ENCODE measurements around the gene TBC1D1. TPM values are rescaled to one million over a fixed set of nuclear protein-coding genes. Genes with fewer than 3 reads are reported as not detected.

TBC1D1 gene
- total and polyA plus RNA-seq, 2 experiments from 2014 or later, result 53.9 to 151 TPM

- TF ChIP-seq, protein P1, sequence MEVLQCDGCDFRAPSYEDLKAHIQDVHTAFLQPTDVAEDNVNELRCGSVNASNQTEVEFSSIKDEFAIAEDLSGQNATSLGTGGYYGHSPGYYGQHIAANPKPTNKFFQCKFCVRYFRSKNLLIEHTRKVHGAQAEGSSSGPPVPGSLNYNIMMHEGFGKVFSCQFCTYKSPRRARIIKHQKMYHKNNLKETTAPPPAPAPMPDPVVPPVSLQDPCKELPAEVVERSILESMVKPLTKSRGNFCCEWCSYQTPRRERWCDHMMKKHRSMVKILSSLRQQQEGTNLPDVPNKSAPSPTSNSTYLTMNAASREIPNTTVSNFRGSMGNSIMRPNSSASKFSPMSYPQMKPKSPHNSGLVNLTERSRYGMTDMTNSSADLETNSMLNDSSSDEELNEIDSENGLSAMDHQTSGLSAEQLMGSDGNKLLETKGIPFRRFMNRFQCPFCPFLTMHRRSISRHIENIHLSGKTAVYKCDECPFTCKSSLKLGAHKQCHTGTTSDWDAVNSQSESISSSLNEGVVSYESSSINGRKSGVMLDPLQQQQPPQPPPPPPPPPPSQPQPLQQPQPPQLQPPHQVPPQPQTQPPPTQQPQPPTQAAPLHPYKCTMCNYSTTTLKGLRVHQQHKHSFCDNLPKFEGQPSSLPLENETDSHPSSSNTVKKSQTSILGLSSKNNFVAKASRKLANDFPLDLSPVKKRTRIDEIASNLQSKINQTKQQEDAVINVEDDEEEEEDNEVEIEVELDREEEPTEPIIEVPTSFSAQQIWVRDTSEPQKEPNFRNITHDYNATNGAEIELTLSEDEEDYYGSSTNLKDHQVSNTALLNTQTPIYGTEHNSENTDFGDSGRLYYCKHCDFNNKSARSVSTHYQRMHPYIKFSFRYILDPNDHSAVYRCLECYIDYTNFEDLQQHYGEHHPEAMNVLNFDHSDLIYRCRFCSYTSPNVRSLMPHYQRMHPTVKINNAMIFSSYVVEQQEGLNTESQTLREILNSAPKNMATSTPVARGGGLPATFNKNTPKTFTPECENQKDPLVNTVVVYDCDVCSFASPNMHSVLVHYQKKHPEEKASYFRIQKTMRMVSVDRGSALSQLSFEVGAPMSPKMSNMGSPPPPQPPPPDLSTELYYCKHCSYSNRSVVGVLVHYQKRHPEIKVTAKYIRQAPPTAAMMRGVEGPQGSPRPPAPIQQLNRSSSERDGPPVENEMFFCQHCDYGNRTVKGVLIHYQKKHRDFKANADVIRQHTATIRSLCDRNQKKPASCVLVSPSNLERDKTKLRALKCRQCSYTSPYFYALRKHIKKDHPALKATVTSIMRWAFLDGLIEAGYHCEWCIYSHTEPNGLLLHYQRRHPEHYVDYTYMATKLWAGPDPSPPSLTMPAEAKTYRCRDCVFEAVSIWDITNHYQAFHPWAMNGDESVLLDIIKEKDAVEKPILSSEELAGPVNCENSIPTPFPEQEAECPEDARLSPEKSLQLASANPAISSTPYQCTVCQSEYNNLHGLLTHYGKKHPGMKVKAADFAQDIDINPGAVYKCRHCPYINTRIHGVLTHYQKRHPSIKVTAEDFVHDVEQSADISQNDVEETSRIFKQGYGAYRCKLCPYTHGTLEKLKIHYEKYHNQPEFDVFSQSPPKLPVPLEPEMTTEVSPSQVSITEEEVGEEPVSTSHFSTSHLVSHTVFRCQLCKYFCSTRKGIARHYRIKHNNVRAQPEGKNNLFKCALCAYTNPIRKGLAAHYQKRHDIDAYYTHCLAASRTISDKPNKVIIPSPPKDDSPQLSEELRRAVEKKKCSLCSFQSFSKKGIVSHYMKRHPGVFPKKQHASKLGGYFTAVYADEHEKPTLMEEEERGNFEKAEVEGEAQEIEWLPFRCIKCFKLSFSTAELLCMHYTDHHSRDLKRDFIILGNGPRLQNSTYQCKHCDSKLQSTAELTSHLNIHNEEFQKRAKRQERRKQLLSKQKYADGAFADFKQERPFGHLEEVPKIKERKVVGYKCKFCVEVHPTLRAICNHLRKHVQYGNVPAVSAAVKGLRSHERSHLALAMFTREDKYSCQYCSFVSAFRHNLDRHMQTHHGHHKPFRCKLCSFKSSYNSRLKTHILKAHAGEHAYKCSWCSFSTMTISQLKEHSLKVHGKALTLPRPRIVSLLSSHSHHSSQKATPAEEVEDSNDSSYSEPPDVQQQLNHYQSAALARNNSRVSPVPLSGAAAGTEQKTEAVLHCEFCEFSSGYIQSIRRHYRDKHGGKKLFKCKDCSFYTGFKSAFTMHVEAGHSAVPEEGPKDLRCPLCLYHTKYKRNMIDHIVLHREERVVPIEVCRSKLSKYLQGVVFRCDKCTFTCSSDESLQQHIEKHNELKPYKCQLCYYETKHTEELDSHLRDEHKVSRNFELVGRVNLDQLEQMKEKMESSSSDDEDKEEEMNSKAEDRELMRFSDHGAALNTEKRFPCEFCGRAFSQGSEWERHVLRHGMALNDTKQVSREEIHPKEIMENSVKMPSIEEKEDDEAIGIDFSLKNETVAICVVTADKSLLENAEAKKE (CRISPR knock-in tag; IDR thresholded peaks at IDR 0.05), result no peak
- no peak for TF ChIP-seq ETS1 (IDR thresholded peaks at IDR 0.05)
- no peak for TF ChIP-seq CREB1 (CRISPR knock-in tag; IDR thresholded peaks at IDR 0.05; ENCODE audit: low read depth)
Observed at GRCh38 chr4:38044060-38044459, 153.2 kb downstream of the TBC1D1 start (continued).

DNA sequence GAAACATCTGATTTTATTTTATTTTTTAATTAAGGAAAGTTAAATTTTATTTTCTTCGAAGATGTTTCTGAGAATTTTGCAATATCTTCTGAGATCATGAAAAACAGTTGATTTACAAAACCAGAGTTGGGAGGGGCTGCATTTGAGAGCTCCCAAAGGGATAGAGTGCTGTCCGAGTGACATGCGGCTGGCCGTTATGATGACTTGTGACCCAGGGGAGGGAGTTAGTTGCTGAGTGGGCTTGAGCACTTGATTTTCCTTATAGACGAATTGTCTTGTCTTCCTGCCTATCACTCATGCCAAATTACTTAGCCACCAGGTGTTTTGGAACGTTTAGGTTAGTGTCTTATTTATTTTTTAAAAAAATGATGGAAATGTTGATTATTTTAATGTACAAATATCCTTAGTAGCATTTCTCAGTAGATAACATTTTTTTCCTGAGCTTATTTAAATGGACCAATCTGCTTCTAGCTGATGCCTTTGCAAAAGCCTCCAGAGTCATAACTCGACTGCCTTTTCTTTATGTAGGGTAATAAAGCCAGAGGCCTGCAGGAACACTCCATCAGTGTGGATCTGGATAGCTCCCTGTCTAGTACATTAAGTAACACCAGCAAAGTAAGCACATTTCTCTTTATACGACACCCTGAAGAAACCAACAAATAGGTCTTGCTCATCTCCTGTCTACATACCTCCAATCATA lies 154.6 kb downstream of the TBC1D1 start:
- Mint-ChIP-seq H3K4me1 (peaks cover 11% of the 10 kb centered on the region; the same call in 2 of the 3 replicates), H3K4me3 (no peak overlapping the region), H3K9me3 (no peaks in the 10 kb centered on the region), H3K36me3 (ENCODE audit: low read depth) (peaks cover 41% of the 10 kb centered on the region), H3K27ac (no peak overlapping the region), H3K27me3 (ENCODE audit: insufficient read depth, low read depth, poor library complexity) (no peaks in the 10 kb centered on the region)
- ATAC-seq (no peak), DNase-seq (ENCODE audit: low spot score) (no peak)
- Histone ChIP-seq H3K4me3 (no peak overlapping the region), H3K27me3 (ENCODE audit: insufficient read depth) (no peaks in the 10 kb centered on the region), H3F3A (replicated peaks; ENCODE audit: low read depth) (no peaks in the 10 kb centered on the region), H3K27ac (ENCODE audit: low read depth) (no peak overlapping the region), H3K4me2 (no peak overlapping the region), H3K4me1 (ENCODE audit: insufficient read depth) (no peaks in the 10 kb centered on the region), H2AFZ (no peak overlapping the region), H4K20me1 (replicated peaks; ENCODE audit: insufficient read depth) (no peaks in the 10 kb centered on the region), H3K36me3 (ENCODE audit: insufficient read depth) (peaks cover 17% of the 10 kb centered on the region), H3K79me2 (replicated peaks; ENCODE audit: insufficient read depth) (no peaks in the 10 kb centered on the region), H3K9me2 (ENCODE audit: insufficient read depth) (no peaks in the 10 kb centered on the region)
- no peak for TF ChIP-seq STAT1 (IDR thresholded peaks at IDR 0.05; ENCODE audit: unreplicated experiment)
- no peak for TF ChIP-seq NANOG (IDR thresholded peaks at IDR 0.05; ENCODE audit: borderline replicate concordance)
- TF ChIP-seq REST (IDR thresholded peaks at IDR 0.05; ENCODE audit: unreplicated experiment), result no peak
- TF ChIP-seq CREB1 (CRISPR knock-in tag; IDR thresholded peaks at IDR 0.05; ENCODE audit: low read depth), result no peak

Measured in GM23338 (cell line).